Measurements from ENCODE around the gene CST7.

DNA sequence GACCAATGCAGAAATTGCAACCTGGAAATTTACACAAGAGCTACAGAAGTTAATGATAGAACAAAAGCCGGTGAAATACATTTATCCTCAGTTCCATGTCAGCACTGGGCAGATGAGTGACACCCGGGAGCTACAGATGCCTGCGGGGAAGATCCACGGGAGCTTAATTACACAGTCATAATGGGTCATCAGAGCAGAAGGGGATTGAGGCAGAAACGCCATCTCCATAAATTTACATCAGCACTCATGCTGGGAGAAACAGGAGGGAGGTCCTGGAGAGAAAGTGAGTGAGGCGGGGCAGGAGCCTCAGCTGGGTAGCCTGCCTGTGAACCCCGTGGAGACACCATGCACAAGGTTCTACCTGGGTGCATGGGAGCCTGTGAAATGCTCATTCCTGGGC lies 37.6 kb upstream of the CST7 start:
- TF ChIP-seq POLR2A (IDR thresholded peaks at IDR 0.05; ENCODE audit: extremely low read depth, insufficient read length) (no peak), MYC (IDR thresholded peaks at IDR 0.05; ENCODE audit: low read depth, low read length) (no peak)
- TF ChIP-seq, protein P1, sequence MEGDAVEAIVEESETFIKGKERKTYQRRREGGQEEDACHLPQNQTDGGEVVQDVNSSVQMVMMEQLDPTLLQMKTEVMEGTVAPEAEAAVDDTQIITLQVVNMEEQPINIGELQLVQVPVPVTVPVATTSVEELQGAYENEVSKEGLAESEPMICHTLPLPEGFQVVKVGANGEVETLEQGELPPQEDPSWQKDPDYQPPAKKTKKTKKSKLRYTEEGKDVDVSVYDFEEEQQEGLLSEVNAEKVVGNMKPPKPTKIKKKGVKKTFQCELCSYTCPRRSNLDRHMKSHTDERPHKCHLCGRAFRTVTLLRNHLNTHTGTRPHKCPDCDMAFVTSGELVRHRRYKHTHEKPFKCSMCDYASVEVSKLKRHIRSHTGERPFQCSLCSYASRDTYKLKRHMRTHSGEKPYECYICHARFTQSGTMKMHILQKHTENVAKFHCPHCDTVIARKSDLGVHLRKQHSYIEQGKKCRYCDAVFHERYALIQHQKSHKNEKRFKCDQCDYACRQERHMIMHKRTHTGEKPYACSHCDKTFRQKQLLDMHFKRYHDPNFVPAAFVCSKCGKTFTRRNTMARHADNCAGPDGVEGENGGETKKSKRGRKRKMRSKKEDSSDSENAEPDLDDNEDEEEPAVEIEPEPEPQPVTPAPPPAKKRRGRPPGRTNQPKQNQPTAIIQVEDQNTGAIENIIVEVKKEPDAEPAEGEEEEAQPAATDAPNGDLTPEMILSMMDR (IDR thresholded peaks at IDR 0.05; ENCODE audit: low read depth, low read length): no peak
- TF ChIP-seq, protein P2, sequence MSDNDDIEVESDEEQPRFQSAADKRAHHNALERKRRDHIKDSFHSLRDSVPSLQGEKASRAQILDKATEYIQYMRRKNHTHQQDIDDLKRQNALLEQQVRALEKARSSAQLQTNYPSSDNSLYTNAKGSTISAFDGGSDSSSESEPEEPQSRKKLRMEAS (IDR thresholded peaks at IDR 0.05; ENCODE audit: low read depth, low read length): no peak

Data from NB4 (cell line).